ENCODE measurements around the gene ITFG1. TPM values are rescaled to one million over a fixed set of nuclear protein-coding genes. Genes with fewer than 3 reads are reported as not detected.
"Not testable (repeated sequence)": the region's sequence is repeated elsewhere in the genome, so short reads cannot be mapped to it uniquely, and the experiment has no call there.

ITFG1 gene
- total and polyA plus RNA-seq, 2 of the 13 experiments (the other 11 are each of a cell fraction or from before 2014, with no cell fraction given), result 74.5 to 150 TPM

- TF ChIP-seq RARA (CRISPR knock-in tag; IDR thresholded peaks at IDR 0.05), result peak; percentile 51
- peak; percentile 48; the same call in 1 of the 2 replicates for TF ChIP-seq TBX3 (IDR thresholded peaks at IDR 0.05; ENCODE audit: borderline replicate concordance)
- 0 out of 2 replicates have a peak, but pooled peaks have one; percentile 11 for TF ChIP-seq FOXA1 (IDR thresholded peaks at IDR 0.05)
- TF ChIP-seq FOXA1 (CRISPR knock-in tag; IDR thresholded peaks at IDR 0.05), result peak; percentile 72
- peak; percentile 45; the same call in 1 of the 2 replicates for TF ChIP-seq ARID5B (CRISPR knock-in tag; IDR thresholded peaks at IDR 0.05)
These were observed 20.8 kb downstream of the ITFG1 start (continued) for GRCh38 chr16:47440066-47440465.

GRCh38 chr16:47434274-47434673 is 26.6 kb downstream of the ITFG1 start:
- POLR2A ChIA-PET; H3K9me3 ChIP-seq (ENCODE audit: low read length); H3K4me2 ChIP-seq (ENCODE audit: low read depth, low read length); H3K27ac ChIP-seq (ENCODE audit: extremely low read length, insufficient read depth, low read length); H3K4me1 ChIP-seq (ENCODE audit: insufficient read depth, low read length); H4K20me1 ChIP-seq (ENCODE audit: insufficient read depth, low read length); BruUV-seq (replicated peaks); H3K36me3 ChIP-seq (replicated peaks in 1 of 2; ENCODE audit: control insufficient read depth in 1 of 2, insufficient read depth in 2 of 2, low read length in 2 of 2); DNase-seq (ENCODE audit: low spot score); in situ Hi-C loops (cut with HindIII; ENCODE audit: extremely low pct_ligation_motif_present, low pct_unique_long_range_greater_than_20kb); H3K27me3 ChIP-seq (ENCODE audit: control insufficient read depth in 1 of 2, insufficient read depth in 2 of 2, low read length in 2 of 2); H3K9ac ChIP-seq (ENCODE audit: insufficient read depth, low read depth, low read length); ATAC-seq; FAIRE-seq; H3K79me2 ChIP-seq (ENCODE audit: insufficient read depth, low read length); CTCF ChIA-PET (ENCODE audit: low intra/inter-chr PET ratio, low total read pairs); H3K4me3 ChIP-seq (replicated peaks in 1 of 3; ENCODE audit: insufficient read depth in 1 of 3, low read depth in 2 of 3, low read length in 3 of 3); H2AFZ ChIP-seq (ENCODE audit: low read length); intact Hi-C loops (cut with micrococcal nuclease; ENCODE audit: unreplicated experiment): not testable (repeated sequence)
- 96% methylated on average over 2 of the region's 2 CpGs for WGBS (ENCODE audit: low lambda C conversion rate)

Data from HepG2 (cell line).